H1 (cell line): ENCODE measurements around the gene NTRK2.

ENCODE experiments used
- CBX5 ChIP-seq: fragments of 300-800, 300-1000 bp; sonication (generic); IDR thresholded peaks from 2 replicates; pipeline ENCODE4 v1.7.1; 2016; ENCODE audit warnings: antibody characterized with exemption, low read length, low read depth
- KDM4A ChIP-seq: IDR thresholded peaks from one replicate; pipeline ENCODE4 v1.7.1; 2012; ENCODE audit warnings: low read depth, mild to moderate bottlenecking, moderate library complexity, low read length, inconsistent platforms; ENCODE audit not compliant: severe bottlenecking
- POLR2A ChIP-seq, 2 experiments: IDR thresholded peaks; 1 replicate in 1 of 2; 2 replicates in 1 of 2; pipeline ENCODE4 v1.6.1; 2011; ENCODE audit warnings: low read depth in 2 of 2, low read length in 2 of 2, mild to moderate bottlenecking in 2 of 2; ENCODE audit errors: control extremely low read depth in 1 of 2
- POLR2AphosphoS5 ChIP-seq: IDR thresholded peaks from 2 replicates; pipeline ENCODE4 v1.6.1; 2011; ENCODE audit warnings: low read depth, low read length
- TF ChIP-seq, protein P1 (sequence below), 3 experiments: IDR thresholded peaks; 1 replicate in 2 of 3; 2 replicates in 1 of 3; pipeline versions ENCODE4 v1.5.1 to v1.6.1; 2011; ENCODE audit warnings: low read length in 3 of 3, mild to moderate bottlenecking in 3 of 3, inconsistent platforms in 2 of 3, low read depth in 1 of 3, moderate library complexity in 1 of 3; ENCODE audit not compliant: insufficient read depth in 1 of 3; ENCODE audit errors: control extremely low read depth in 1 of 3
- TF ChIP-seq, protein P2 (sequence below): IDR thresholded peaks from 2 replicates; pipeline ENCODE4 v1.6.1; 2011; ENCODE audit warnings: low read depth, mild to moderate bottlenecking, low read length; ENCODE audit not compliant: insufficient read depth

DNA sequence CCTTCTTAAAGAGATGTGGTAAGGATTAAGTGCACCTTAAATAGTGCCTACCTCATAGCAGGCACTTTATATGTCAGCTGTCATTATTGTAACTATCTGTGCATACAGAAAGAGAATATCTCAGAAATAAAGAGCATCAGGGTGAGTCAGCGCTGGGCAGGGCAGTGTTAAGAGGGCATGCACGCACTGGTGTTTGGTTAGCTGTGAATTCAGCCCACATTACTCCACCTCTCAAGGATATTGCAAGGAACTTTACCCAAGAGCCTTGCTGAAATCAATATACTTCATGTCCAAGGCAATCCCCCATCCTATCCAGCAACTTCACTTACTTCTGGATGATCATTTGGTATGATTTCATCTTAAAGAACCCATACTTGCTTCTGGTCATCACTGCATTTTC lies 300.9 kb downstream of the NTRK2 start:
- TF ChIP-seq POLR2A (IDR thresholded peaks at IDR 0.05; ENCODE audit: control extremely low read depth in 1 of 2, low read depth in 2 of 2, low read length in 2 of 2) (no peak), CBX5 (no peak), KDM4A (no peak), POLR2AphosphoS5 (no peak)
- TF ChIP-seq, protein P1, sequence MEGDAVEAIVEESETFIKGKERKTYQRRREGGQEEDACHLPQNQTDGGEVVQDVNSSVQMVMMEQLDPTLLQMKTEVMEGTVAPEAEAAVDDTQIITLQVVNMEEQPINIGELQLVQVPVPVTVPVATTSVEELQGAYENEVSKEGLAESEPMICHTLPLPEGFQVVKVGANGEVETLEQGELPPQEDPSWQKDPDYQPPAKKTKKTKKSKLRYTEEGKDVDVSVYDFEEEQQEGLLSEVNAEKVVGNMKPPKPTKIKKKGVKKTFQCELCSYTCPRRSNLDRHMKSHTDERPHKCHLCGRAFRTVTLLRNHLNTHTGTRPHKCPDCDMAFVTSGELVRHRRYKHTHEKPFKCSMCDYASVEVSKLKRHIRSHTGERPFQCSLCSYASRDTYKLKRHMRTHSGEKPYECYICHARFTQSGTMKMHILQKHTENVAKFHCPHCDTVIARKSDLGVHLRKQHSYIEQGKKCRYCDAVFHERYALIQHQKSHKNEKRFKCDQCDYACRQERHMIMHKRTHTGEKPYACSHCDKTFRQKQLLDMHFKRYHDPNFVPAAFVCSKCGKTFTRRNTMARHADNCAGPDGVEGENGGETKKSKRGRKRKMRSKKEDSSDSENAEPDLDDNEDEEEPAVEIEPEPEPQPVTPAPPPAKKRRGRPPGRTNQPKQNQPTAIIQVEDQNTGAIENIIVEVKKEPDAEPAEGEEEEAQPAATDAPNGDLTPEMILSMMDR (IDR thresholded peaks at IDR 0.05; ENCODE audit: control extremely low read depth in 1 of 3, insufficient read depth in 1 of 3, low read depth in 1 of 3, low read length in 3 of 3), result no peak
- TF ChIP-seq, protein P2, sequence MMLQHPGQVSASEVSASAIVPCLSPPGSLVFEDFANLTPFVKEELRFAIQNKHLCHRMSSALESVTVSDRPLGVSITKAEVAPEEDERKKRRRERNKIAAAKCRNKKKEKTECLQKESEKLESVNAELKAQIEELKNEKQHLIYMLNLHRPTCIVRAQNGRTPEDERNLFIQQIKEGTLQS, result no peak
